ENCODE results near the gene PFKFB2.

Gene PFKFB2

DNA sequence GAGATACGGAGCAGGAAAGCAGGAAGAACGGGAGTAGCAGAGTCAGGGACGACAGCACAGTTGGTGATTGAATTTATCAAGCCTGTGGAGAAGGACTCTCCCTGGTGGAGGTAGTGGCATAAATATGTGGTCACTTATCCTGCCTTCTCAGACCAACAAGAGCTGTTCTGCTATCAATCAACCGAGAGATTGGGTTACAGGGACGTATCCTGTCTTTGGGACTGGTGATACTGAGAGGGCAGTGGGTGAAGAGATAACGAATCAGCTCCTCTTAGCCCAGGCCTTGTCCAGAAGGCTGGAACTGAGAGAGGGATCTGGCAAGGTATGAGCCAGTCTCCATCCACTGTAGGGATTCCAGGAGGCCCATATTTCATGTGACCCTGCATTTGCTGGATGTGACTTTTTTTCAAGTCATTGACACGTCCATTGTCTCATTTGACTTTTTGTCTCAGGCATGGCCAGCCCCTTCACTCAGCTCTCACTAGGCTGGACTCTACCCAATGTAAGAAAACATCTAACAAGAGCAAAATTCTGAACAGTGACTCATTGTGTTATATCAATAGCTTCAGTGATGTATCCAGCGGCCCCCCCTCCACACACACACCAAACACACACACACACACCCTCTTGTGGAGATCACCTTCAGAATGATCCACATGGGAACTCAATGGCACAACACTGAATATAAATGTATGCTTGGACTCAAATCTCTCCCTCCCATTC is 31.8 kb upstream of the PFKFB2 start:
- no peak for DNase-seq (ENCODE audit: insufficient read length, low spot score)
- no peak for FAIRE-seq

- FAIRE-seq (no peak), DNase-seq (ENCODE audit: insufficient read length, low spot score) (no peak)
Observed at GRCh38 chr1:207021876-207022596, 31.0 kb upstream of the PFKFB2 start.

GRCh38 chr1:207022996-207023679 is 29.9 kb upstream of the PFKFB2 start:
- DNase-seq (ENCODE audit: insufficient read length, low spot score): no peak
- FAIRE-seq: no peak

DNA sequence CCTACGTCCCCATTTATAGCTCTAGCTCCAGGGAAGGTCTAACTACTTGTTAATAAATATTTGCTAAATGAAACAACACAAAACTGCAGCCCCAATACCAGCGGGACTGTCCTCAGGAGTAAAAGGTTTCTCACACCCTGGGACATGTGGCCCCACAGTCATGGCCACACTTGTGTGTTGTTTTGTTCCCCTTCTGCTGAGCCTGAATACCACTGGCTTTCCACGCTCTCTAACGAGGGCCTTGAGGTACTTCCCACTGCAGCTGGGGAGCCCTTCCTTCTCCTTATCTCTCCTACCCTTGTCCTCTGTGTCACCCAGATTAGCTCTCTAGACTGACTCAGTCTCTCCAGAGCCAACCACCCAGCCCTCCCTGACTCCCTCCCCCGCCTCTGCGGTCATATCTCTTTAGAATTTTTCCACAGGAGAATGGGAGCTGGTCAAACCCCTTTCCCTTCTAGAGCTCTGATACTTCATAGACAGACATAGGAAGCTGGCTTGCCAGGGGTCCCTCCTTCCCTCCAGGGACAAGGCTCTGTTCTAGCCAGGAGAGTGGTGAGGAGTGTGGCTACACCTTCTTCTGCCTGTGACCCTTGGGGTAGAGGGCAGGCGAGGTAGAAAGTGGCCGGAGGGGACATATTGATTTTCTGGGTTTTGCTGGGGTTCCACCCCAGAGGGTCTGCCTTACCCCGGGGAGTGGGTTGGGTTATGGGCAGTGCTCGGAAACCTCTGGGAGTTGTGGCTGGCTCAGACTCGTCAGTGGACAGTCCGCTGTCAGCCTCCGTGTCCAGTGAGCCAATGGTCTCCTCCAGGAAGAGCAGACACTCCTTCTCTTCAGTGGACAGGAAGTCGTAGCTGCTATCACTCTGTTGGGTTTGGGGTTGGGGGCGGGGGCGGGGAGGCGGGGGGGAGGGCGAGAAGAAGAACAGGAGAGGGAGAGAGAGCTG is 28.6 kb upstream of the PFKFB2 start:
- FAIRE-seq: no peak
- DNase-seq (ENCODE audit: insufficient read length, low spot score): no peak

- FAIRE-seq (no peak), DNase-seq (ENCODE audit: insufficient read length, low spot score) (no peak)
Observed at GRCh38 chr1:207025146-207025880, 27.8 kb upstream of the PFKFB2 start.

- FAIRE-seq (no peak), DNase-seq (ENCODE audit: insufficient read length, low spot score) (no peak)
Observed at GRCh38 chr1:207026104-207026534, 27.0 kb upstream of the PFKFB2 start.

DNA sequence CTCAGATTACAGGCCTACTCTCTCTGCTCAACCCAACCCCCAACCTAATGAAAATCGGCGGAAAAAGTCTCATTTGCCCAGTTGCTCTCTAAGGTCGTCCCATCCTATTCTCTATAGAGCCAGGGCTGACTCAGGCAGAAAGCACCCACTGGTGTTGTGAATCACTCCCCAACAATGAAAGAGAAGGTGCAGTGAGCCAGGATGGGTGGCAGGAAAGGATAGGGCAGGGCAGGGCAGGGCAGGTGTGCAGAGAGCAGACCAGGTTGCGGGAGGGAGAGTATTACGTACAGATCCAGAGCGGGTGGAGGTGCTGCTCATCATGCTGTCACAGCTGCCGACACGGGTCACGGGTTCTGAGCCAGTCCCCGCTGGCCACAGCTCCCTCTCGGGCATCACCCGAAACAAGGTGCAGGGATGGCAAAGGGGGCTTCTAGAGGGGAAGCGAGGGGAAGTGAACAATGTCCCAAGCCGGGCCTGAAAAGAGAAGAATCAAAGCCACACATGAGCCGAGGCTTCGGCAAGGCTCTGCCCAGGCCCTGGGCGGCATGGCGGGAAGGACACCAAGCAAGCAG is 25.8 kb upstream of the PFKFB2 start:
- FAIRE-seq (no peak), DNase-seq (ENCODE audit: insufficient read length, low spot score) (no peak)

- DNase-seq (ENCODE audit: insufficient read length, low spot score) (no peak), FAIRE-seq (no peak)
Observed at GRCh38 chr1:207027921-207028320, 25.2 kb upstream of the PFKFB2 start.

DNA sequence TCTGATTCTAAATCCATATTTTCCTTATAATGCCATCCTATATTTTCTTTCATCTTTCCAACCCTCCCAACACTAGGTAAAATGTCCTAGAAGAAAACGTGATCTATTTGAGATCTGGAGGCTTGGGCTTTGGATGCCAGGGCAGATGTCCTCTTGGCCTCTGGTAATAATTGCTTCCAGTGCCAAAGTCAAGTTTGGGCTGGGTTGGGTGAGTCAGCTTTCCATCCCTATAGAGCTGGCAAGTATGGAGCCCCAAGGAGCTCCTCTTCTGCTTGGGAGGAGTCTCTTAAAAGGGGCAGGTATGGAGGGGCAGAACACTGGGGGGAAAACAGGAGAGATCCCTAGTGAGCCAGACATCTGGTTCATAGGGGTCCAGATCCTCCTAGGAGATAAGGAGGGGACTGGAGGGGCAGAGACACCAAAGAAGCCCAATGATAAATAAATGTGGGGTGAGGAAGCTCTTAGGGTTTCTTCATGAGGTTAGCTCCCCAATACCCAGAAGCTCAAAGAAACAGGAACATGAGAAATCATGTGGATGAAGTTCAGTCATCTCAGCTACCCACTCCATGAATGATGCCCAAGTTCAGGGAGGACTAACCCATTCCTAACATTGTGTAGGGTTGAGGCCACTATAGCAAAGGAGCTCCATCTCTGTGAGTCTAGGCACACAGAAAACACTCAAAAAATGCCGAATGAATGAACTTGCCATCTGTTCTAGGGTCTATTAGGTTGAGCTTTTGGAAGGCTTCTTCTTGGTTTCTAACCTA is 24.0 kb upstream of the PFKFB2 start:
- no peak for FAIRE-seq
- no peak for DNase-seq (ENCODE audit: insufficient read length, low spot score)

- FAIRE-seq: no peak
- no peak for DNase-seq (ENCODE audit: insufficient read length, low spot score)
Observed at GRCh38 chr1:207029701-207030521, 23.2 kb upstream of the PFKFB2 start.

DNA sequence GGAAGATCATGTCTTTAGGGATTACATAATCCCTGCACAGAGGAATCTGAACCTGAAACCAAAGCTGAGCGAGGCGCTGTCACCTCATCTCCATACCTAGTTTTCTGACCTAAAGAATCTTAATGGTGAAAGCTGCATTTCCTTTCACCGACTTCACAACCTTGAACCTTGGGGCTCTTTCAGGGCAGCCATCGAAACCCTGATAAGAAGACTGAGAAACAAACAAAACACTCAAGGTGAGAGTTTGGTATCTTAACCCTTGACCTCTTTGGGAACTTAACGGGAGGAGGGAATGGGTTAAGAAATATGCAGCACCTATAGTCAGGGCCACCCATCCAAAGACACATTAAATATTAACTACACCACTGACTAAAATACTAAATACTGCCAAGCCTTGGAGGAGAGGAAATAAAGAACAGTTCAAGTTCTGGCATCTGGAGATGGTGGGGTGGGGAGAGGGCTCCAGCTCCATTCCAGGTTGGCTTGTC is 22.5 kb upstream of the PFKFB2 start:
- DNase-seq (ENCODE audit: insufficient read length, low spot score) (no peak), FAIRE-seq (no peak)

DNA sequence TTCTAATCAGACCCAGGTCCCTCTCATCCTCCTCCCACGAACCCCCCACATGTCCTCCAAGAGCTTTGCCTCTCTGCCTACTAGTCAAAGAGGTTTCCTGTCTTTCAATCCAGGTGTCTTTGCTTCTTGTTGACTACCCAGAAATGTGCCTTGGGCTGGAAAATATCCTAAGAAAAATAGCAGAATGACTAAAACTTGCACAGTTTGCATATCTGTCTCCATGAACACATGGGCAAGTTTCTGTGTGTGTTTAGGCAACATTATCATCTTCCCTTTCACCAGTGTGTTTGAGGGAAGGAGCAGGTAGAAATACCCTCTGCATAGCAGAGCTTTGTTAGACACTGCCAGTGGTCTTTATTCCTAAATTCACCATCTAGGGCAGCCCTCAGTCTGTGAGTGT is 22.1 kb upstream of the PFKFB2 start:
- FAIRE-seq (no peak), DNase-seq (ENCODE audit: insufficient read length, low spot score) (no peak)

- DNase-seq (ENCODE audit: insufficient read length, low spot score): no peak
- no peak for FAIRE-seq
Observed at GRCh38 chr1:207031632-207032264, 21.3 kb upstream of the PFKFB2 start.

GRCh38 chr1:207032528-207033017 is 20.5 kb upstream of the PFKFB2 start, which contains the start of gene C1orf116:
C1orf116 (minus strand) TSS chr1:207032756; CDS start chr1:207027598, 5,158 bp downstream.
- DNase-seq (ENCODE audit: insufficient read length, low spot score): no peak

DNA sequence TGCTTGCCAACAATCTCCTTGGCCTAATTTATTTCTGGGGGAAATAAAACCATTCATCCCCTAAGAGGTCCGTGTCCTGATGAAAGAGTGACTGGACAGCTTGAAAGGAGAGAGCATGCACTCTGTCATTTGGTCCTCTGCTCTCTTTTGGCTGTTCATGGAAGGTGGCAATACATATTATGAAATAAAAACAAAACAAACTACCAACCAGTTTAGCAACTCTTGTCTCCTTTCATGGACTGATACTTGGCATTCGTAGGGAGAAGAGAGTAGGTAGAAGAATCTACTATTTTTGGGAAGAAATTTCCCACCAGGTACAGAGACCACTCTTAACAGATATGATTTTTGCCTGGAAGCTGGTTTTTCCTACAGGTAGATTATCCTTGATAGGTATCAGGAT is 19.8 kb upstream of the PFKFB2 start:
- FAIRE-seq: no peak
- DNase-seq (ENCODE audit: insufficient read length, low spot score): no peak

More at GRCh38 chr1:207032528-207033017, 20.5 kb upstream of the PFKFB2 start, which contains the start of gene C1orf116:
- FAIRE-seq: no peak

GRCh38 chr1:207034208-207034607 is 18.9 kb upstream of the PFKFB2 start:
- DNase-seq (ENCODE audit: insufficient read length, low spot score) (no peak), FAIRE-seq (no peak)

DNA sequence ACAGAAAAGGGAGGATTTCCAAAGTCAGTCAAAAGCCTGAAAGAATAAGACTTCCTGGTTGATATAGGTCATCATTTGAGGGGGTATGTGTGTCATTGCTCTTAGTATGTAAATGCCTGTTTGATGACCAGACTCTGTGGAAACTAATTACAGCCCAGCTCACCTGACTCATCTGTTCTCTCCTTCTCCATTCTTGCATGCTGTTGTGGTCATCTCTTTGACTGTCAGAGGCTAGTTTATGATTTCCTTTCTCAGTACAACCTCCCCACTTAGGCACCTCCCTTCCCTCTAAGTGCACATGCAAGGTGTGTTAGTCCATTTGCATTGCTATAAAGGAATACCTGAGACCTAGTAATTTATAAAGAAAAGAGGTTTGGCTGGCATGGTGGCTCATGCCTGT is 18.1 kb upstream of the PFKFB2 start:
- DNase-seq (ENCODE audit: insufficient read length, low spot score) (no peak), FAIRE-seq (no peak)
